IPS DF 6.9 (cell line): Measurements from ENCODE around the gene USP6NL.

Source experiments
- DNase-seq: peaks from one replicate; pipeline ENCODE4 v3.0.0-alpha.2; 2013; ENCODE audit warnings: low read depth, low spot score
- H3K27ac ChIP-seq: one replicate; pipeline ENCODE4 v1.5.1; 2013; ENCODE audit warnings: low read length, control low read depth
- H3K27me3 ChIP-seq: 2 replicates; pipeline ENCODE4 v1.6.1; 2013; ENCODE audit warnings: mild to moderate bottlenecking, low read length; ENCODE audit not compliant: control insufficient read depth, insufficient read depth
- H3K36me3 ChIP-seq: 2 replicates; pipeline ENCODE4 v1.6.1; 2013; ENCODE audit warnings: low read length; ENCODE audit not compliant: control insufficient read depth, insufficient read depth
- H3K4me1 ChIP-seq: 2 replicates; pipeline ENCODE4 v1.6.1; 2013; ENCODE audit warnings: low read length; ENCODE audit not compliant: control insufficient read depth, insufficient read depth
- H3K4me3 ChIP-seq: 2 replicates; pipeline ENCODE4 v1.5.1; 2013; ENCODE audit warnings: mild to moderate bottlenecking, low read length
- H3K9me3 ChIP-seq: 2 replicates; pipeline ENCODE4 v1.6.1; 2013; ENCODE audit warnings: low read length, inconsistent platforms; ENCODE audit not compliant: control insufficient read depth, insufficient read depth
- WGBS: extraction: QIAGEN DNeasy Blood & Tissue Kit; methylation state at CpG from one replicate; pipeline ENCODE4 v1.1.7; 2013; ENCODE audit warnings: mixed read lengths, missing lambda C conversion rate; ENCODE audit not compliant: insufficient read length, insufficient coverage; 5-methylcytosine and 5-hydroxymethylcytosine counted together

USP6NL gene

DNA sequence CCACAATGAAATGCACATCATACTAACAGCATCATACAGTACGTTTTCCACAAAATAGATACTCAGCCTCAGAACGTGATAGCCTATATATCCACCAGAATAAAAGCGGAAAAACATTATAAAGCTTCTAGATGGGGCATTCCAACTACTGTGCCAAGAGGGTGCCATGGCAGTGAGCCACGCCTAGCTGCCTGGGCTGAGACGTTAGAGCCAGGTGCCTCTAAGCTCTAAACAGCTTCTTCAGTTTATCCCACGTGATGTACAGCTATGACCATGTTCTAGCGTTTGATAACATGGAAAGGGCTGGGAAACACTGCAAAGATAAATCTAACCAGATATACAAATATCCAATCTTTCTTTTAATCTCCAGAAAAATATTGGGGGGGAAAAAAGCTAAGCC lies 17.8 kb downstream of the USP6NL start:
- no CpG with 5 or more reads among the region's 7 CpGs for WGBS
- H3K4me3 ChIP-seq = no peak overlapping the region
- H3K9me3 ChIP-seq = no peaks in the 10 kb centered on the region
- no peaks in the 10 kb centered on the region for H3K36me3 ChIP-seq
- DNase-seq = no peak
- H3K27ac ChIP-seq = no peak overlapping the region
- H3K27me3 ChIP-seq = no peaks in the 10 kb centered on the region
- H3K4me1 ChIP-seq = peaks cover 2% of the 10 kb centered on the region

DNA sequence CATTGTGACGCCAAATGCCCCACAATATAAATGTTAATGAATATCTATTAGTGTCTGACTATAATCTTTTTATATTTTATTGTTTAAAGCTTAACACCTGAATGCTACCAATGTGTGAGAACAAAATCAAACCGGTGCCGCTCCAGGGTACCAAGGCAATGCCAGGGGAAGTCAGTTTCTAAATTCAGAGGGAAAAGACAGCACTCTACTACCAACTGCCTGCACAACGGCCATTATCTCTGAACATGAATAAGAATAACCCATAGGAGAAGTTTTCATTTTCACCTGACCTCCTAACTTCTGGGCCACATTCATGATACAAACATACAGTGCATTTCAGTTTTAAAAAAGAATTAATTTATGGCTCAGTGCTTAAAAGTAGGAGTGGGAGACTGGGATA lies 21.7 kb downstream of the USP6NL start:
- no CpG with 5 or more reads among the region's 4 CpGs for WGBS
- H3K36me3 ChIP-seq = no peaks in the 10 kb centered on the region
- H3K27ac ChIP-seq = no peak overlapping the region
- H3K27me3 ChIP-seq = no peaks in the 10 kb centered on the region
- no peak for DNase-seq
- H3K4me1 ChIP-seq = no peaks in the 10 kb centered on the region
- no peaks in the 10 kb centered on the region for H3K9me3 ChIP-seq
- no peak overlapping the region for H3K4me3 ChIP-seq

DNA sequence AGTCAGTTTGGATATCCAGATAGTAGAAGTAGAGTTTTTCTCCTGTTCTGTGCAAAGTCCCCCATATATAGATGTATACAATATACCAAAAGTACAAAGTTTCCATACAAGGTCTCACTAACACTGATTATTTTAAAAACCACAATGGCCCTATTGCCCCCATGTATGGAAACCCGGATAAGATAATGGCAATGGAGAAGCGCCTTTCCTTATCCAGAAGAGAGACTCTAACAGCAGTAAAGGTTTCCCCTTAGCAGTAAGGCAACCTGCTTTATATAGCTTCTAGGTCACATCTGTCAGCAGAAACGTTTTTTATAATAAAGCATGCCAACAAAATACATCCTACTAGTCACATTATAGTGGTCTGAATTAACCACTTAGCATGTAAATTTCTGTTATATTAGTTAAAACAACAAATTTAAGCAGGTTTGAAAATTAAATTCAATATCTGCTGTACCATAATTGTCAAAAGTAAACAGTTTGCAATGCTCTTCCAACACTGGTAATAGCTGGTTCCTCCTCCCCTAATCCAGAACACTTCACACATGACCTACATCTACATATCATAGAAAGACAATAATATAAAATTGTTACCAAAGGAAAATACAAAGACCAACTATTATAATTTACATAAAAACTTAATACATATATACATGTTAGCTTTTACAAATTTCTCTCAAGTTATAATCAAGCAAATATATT lies 22.4 kb downstream of the USP6NL start:
- H3K9me3 ChIP-seq = no peaks in the 10 kb centered on the region
- no peak for DNase-seq
- H3K36me3 ChIP-seq = no peaks in the 10 kb centered on the region
- no peaks in the 10 kb centered on the region for H3K27me3 ChIP-seq
- no peaks in the 10 kb centered on the region for H3K4me1 ChIP-seq
- no peak overlapping the region for H3K27ac ChIP-seq
- no peak overlapping the region for H3K4me3 ChIP-seq
- no CpG with 5 or more reads among the region's 3 CpGs for WGBS

DNA sequence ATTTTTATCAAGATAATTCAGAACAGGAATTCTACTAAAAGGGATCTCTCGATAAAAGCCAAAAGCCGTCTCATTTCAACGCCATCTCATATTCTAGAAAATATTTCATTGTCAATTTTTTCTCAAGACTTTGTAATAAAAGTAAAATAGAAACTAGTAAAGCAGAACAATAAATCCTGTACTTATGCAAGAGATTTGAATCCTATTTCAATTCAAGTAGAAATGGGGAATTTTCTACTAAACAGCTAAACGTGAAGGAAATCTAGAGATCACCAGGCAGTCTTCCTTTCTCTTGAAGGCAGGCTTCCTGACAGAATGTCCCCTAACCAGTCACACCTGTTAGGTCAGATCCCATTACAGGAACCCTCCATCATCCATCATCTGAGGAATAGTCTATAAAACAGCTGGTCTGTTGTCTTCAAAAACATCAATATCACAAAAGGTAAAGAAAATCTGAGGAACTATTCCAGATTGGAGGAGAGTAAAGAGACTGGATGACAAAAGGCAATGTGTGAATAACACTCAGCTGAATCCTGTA lies 23.7 kb downstream of the USP6NL start:
- no peaks in the 10 kb centered on the region for H3K27me3 ChIP-seq
- H3K4me1 ChIP-seq = no peaks in the 10 kb centered on the region
- H3K36me3 ChIP-seq = no peaks in the 10 kb centered on the region
- no peaks in the 10 kb centered on the region for H3K9me3 ChIP-seq
- WGBS = no CpG with 5 or more reads among the region's 4 CpGs
- no peak overlapping the region for H3K27ac ChIP-seq
- H3K4me3 ChIP-seq = no peak overlapping the region
- DNase-seq = peak; percentile 29

DNA sequence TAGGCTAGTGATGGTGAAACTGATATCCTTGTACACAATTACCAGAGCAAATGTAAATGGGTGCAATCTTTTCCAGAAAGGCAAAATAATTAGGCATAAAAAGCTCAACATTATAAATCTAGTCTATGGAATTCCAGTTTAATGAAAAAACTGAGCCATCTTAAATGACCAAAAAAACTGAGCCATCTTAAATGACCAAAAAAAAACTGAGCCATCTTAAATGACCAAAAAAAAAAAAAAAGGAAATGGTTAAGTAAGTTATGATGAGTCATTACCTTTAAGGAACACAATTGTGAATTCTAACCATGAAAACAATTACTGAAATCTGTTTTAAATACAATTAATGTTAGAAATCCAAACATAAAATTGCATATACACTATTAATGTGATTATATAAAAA lies 25.3 kb downstream of the USP6NL start:
- H3K4me1 ChIP-seq = no peaks in the 10 kb centered on the region
- no peak for DNase-seq

DNA sequence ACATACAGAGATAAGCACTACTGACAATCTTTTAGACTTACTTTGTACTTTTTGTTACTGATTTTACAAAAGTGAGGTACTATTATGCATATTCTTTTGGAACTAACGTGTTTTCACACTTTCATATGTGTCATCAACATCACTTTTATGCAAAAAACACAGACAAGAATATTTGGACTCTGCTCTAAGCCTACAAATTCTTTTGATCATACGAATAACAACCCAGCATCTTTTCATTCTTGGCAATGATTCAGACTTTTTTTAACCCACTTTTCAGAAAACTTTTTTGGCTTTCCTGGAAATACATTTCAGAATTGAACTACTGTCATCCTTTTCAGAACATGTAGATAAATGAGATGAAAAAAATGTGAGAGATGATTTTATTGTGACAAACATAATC lies 30.2 kb downstream of the USP6NL start:
- no peaks in the 10 kb centered on the region for H3K4me1 ChIP-seq
- no peak overlapping the region for H3K4me3 ChIP-seq
- no peaks in the 10 kb centered on the region for H3K36me3 ChIP-seq
- H3K9me3 ChIP-seq = no peaks in the 10 kb centered on the region
- H3K27me3 ChIP-seq = no peaks in the 10 kb centered on the region
- no peak for DNase-seq
- no peak overlapping the region for H3K27ac ChIP-seq
- no CpG with 5 or more reads among the region's 2 CpGs for WGBS

More for the DNA sequence above, 25.3 kb downstream of the USP6NL start:
- Histone ChIP-seq H3K27ac (no peak overlapping the region), H3K27me3 (no peaks in the 10 kb centered on the region), H3K4me3 (no peak overlapping the region), H3K36me3 (no peaks in the 10 kb centered on the region), H3K9me3 (no peaks in the 10 kb centered on the region)

DNA sequence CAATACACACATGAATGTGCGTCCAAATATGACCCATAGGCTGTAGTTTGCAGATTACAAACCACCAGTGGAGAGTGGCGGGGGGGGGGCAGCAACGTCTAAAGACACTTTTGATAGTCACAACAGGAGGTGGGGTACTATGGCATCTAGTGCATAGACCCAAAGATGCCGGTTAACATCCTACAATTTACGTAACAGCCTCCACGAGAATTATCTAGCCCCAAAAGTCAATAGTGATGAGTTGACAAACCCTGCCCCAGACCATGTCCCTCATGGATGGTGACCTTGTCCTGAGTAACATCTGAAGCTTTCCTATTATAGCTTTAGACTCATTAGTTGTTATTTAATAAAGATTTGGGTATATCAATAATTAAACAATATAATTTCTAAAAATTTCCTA lies 31.6 kb downstream of the USP6NL start:
- no peak for DNase-seq
- H3K36me3 ChIP-seq = no peaks in the 10 kb centered on the region
- H3K27ac ChIP-seq = no peak overlapping the region
- H3K9me3 ChIP-seq = no peaks in the 10 kb centered on the region
- WGBS = no CpG with 5 or more reads among the region's 6 CpGs
- no peaks in the 10 kb centered on the region; the same call in 1 of the 2 replicates for H3K4me1 ChIP-seq
- H3K4me3 ChIP-seq = no peak overlapping the region
- H3K27me3 ChIP-seq = no peaks in the 10 kb centered on the region

DNA sequence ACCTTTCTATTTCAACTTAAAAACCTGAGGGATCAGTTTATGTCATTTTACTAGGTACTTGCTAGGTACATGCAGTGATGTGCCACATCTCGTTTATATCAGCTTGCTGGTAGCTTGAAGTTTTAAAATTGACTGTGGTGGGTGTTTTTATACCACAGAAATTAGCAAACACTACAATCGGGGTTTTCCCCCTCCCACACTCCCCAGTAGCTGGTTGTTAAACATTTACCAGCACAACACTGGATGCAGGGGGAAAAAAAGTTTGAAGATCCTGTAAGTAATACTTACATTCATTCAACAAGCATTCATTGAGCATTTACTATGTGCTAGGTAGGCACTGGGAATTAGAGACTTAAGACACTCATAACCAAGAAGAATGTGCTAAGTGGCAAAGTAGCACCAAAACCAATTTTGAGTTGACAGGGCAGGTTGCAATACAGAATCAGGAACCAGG lies 32.6 kb downstream of the USP6NL start:
- Histone ChIP-seq H3K4me1 (no peaks in the 10 kb centered on the region; the same call in 1 of the 2 replicates), H3K27me3 (no peaks in the 10 kb centered on the region), H3K27ac (no peak overlapping the region), H3K9me3 (no peaks in the 10 kb centered on the region), H3K36me3 (no peaks in the 10 kb centered on the region), H3K4me3 (no peak overlapping the region)
- no peak for DNase-seq
- WGBS = no CpG with 5 or more reads among the region's 2 CpGs

DNA sequence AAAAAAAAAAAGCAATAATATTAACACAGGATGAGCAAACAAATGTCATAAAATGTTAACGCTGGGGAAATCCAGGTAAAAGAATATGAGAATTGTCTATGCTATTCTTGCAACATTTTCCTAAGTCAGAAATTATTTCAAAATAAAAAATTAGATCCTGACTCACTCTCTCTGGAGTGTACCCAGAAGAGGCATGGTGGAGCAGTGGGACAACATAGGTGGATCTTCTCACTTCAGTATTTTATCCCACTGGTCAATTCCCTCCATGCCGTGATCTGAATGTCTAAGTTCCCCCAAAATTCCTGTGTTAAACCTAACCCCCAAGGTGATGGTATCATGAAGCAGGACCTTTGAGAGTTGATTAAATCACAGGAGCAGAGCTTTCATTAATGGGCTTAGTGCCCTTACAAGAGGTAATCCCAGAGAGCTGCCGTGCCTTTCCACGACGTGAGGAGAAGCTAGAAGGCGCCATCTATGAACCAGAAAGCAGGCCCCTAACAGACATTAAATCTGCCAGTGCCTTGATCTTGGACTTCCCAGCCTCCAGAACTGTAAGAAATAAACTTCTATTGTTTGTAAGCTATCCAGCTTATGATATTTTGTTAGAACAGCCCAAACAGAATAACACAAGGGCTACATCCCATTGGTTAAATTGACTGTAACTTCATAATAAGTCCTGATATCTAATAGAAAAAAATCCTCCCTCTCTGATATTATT lies 35.2 kb downstream of the USP6NL start:
- DNase-seq = no peak
- H3K27ac ChIP-seq = no peak overlapping the region
- WGBS = no CpG with 5 or more reads among the region's 6 CpGs
- H3K27me3 ChIP-seq = no peaks in the 10 kb centered on the region
- no peaks in the 10 kb centered on the region; the same call in 1 of the 2 replicates for H3K4me1 ChIP-seq
- H3K9me3 ChIP-seq = no peaks in the 10 kb centered on the region
- no peaks in the 10 kb centered on the region for H3K36me3 ChIP-seq
- H3K4me3 ChIP-seq = no peak overlapping the region

DNA sequence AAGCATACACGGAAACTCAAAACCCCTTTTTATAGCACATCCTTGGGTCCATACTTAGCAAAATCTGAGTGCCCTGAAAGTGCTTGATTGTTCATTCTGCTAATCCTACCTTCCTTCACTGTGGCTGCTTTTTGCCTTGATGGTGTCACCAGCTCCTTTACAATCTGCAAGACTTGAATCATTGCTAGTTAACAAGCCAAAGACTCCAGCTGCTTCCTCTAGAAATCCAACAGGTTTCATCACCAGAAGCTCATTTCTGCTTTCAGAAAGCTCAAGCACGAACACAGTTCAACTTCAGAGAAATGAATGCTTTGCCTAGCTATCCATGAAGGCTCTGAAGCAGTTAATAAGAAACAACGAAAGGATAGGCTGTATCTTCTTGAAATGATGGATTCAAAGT lies 38.0 kb downstream of the USP6NL start:
- H3K9me3 ChIP-seq = no peaks in the 10 kb centered on the region
- H3K4me1 ChIP-seq = no peaks in the 10 kb centered on the region; the same call in 1 of the 2 replicates
- H3K27ac ChIP-seq = no peak overlapping the region
- no CpG with 5 or more reads among the region's 3 CpGs for WGBS
- H3K27me3 ChIP-seq = no peaks in the 10 kb centered on the region
- no peaks in the 10 kb centered on the region for H3K36me3 ChIP-seq
- no peak overlapping the region for H3K4me3 ChIP-seq
- DNase-seq = no peak
